Heart left ventricle (tissue), 16 donors: ENCODE measurements around the gene CDH13. TPM values are rescaled to one million over a fixed set of nuclear protein-coding genes. Genes with fewer than 3 reads are reported as not detected.

Experiments used
- ATAC-seq, 4 donors: fragments of 200-7000 bp; cut with Tn5 transposase; one replicate each; pipeline ENCODE4 v1.9.1; 2020 to 2022; ENCODE audit warnings: moderate library complexity in 4 of 4, mild to moderate bottlenecking in 3 of 4, moderate number of reproducible peaks in 1 of 4
- DNase-seq, 5 donors: peaks; one replicate each; pipeline ENCODE4 v3.0.0-alpha.2; 2020
- H3K27ac ChIP-seq, 12 donors: fragments of 200-600 bp; sonication (generic) in 4 of 12; one replicate each; pipeline versions ENCODE4 v1.5.0 to v1.8.0; 2016 to 2022; ENCODE audit warnings: mild to moderate bottlenecking in 2 of 12
- H3K27me3 ChIP-seq, 9 donors: fragments of 200-600 bp; sonication (generic) in 2 of 9; one replicate each; pipeline versions ENCODE4 v1.5.1 to v1.8.0; 2016 to 2022; ENCODE audit warnings: mild to moderate bottlenecking in 3 of 9
- H3K36me3 ChIP-seq, 9 donors: fragments of 200-600 bp; sonication (generic) in 2 of 9; one replicate each; pipeline versions ENCODE4 v1.5.0 to v1.8.0; 2018 to 2022; ENCODE audit warnings: mild to moderate bottlenecking in 2 of 9
- H3K4me1 ChIP-seq, 12 donors: fragments of 200-600 bp; sonication (generic) in 4 of 12; one replicate each; pipeline versions ENCODE4 v1.5.0 to v1.8.0; 2016 to 2022; ENCODE audit warnings: mild to moderate bottlenecking in 3 of 12
- H3K4me3 ChIP-seq, 12 donors: fragments of 200-600 bp; sonication (generic) in 4 of 12; one replicate each; pipeline versions ENCODE4 v1.5.0 to v1.8.0; 2017 to 2022; ENCODE audit warnings: mild to moderate bottlenecking in 9 of 12, moderate library complexity in 4 of 12
- H3K9me3 ChIP-seq, 12 donors: fragments of 200-600 bp; sonication (generic) in 4 of 12; one replicate each; pipeline versions ENCODE4 v1.5.0 to v1.8.0; 2016 to 2022; ENCODE audit warnings: mild to moderate bottlenecking in 1 of 12
- POLR2A ChIP-seq, 2 donors: fragments of 450-650 bp; IDR thresholded peaks; one replicate each; pipeline ENCODE4 v1.6.1; 2017; ENCODE audit warnings: antibody characterized with exemption in 2 of 2, mild to moderate bottlenecking in 2 of 2, moderate library complexity in 2 of 2
- WGBS, 4 donors: extraction: QIAGEN DNeasy Blood & Tissue Kit in 2 of 4; methylation state at CpG; one replicate each; pipeline versions ENCODE4 v1.1.5 to v1.1.7; 2013 to 2018; 5-methylcytosine and 5-hydroxymethylcytosine counted together
- intact Hi-C, 10 donors: fragments of 100-400 bp; cut with DNase I; formaldehyde crosslinking; loops; one replicate each; pipeline versions ENCODE4 v1.11.1 to v1.14.2; 2022
- polyA plus RNA-seq, 2 donors: library from polyadenylated mRNA; stranded (reverse); fragments of 200-250 nt; gene quantifications; one replicate each; pipeline ENCODE4 v1.2.3, GENCODE V29; 2013
- total RNA-seq, 9 donors: library from RNA; depleted of rRNA in 2 of 9; stranded (reverse); fragments of >200 nt in 2 of 9; fragmentation: NEBNext Ultra II Directional in 3 of 9; extraction: Animal tissue kit (Norgen Biotek cat#: 25700) in 3 of 9; gene quantifications; one replicate each; pipeline versions ENCODE4 v1.1.0 to v1.2.4, GENCODE V29; 2016 to 2023
- TF ChIP-seq, protein P1 (sequence below), 12 donors: fragments of 200-600 bp; sonication (generic) in 4 of 12; IDR thresholded peaks; one replicate each; pipeline versions ENCODE4 v1.5.0 to v1.8.0; 2018 to 2022; ENCODE audit warnings: antibody characterized with exemption in 12 of 12, mild to moderate bottlenecking in 5 of 12
- donor health status: ischemic (EF 13 %, LVEDD 7.1; RV severe dilation, severe dysfunction).
- donor health status: healthy with polysubstance abuse.
- donor health status: DM: no; HTN: yes; CAD: no.
- donor health status: DM: no; HTN: no; CAD: no.
- donor health status: ischemic (EF 25% LVEDD 6.9; RV normal size, moderate dysfunction).
- donor health status: ischemic (EF 25% LVEDD 5.7; RV mildly dilated, moderate dysfunction).
- donor health status: healthy.
- donor health status: DM: yes; HTN: yes; CAD: no.
- donor health status: ischemic (EF 35%, LVEDD 5.7; RV mildly dilated, moderate dysfunction).
- donor health status: nonischemic (EF 11% LVEDD 7.7; RV severe dilation, severe dysfunction).
- donor health status: DM: yes; HTN: yes; CAD: no.
- donor health status: PGD.
- donor health status: ischemic (EF 29% LVEDD 5.4; RV normal size, mild dysfunction).
- donor health status: nonischemic (EF 23%, LVEDD 6.1; RV moderate dilation, normal function).

CDH13 gene
- total and polyA plus RNA-seq, 11 donors, result 15.0 to 172 (median 137) TPM

DNA sequence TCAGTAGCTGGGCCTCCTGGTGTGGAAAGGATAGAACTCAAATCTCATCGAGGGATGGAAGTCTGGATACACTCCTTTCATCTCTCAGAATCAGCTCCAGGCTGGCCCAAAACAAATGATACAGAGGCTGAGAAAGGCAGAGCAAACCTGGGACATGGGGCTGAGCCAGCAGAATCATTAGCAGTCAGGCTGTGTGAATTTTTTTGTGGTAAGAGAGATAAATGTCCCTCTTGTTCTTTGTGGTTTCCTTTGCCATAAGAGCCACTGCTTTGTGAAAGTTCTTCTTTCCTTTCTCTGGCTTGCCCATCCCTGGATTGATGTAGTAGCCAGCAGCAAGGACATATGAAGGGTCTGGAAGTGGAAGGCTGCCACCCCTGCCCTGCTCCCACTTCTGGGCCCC lies 146.2 kb downstream of the CDH13 start:
- no peak for ATAC-seq
- no peak overlapping the region for H3K4me3 ChIP-seq
- no peak for DNase-seq
- TF ChIP-seq, protein P1, sequence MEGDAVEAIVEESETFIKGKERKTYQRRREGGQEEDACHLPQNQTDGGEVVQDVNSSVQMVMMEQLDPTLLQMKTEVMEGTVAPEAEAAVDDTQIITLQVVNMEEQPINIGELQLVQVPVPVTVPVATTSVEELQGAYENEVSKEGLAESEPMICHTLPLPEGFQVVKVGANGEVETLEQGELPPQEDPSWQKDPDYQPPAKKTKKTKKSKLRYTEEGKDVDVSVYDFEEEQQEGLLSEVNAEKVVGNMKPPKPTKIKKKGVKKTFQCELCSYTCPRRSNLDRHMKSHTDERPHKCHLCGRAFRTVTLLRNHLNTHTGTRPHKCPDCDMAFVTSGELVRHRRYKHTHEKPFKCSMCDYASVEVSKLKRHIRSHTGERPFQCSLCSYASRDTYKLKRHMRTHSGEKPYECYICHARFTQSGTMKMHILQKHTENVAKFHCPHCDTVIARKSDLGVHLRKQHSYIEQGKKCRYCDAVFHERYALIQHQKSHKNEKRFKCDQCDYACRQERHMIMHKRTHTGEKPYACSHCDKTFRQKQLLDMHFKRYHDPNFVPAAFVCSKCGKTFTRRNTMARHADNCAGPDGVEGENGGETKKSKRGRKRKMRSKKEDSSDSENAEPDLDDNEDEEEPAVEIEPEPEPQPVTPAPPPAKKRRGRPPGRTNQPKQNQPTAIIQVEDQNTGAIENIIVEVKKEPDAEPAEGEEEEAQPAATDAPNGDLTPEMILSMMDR (IDR thresholded peaks at IDR 0.05), result no peak
- no peak for TF ChIP-seq POLR2A (IDR thresholded peaks at IDR 0.05)
- peaks cover 0 to 43% (median 20%) of the 10 kb centered on the region in 12 donors for H3K4me1 ChIP-seq
- 19 to 35% (median 32%) methylated on average over 1 of the region's 1 CpG for WGBS, 4 donors
- intact Hi-C loops, result no loop called here
- H3K9me3 ChIP-seq, result no peaks in the 10 kb centered on the region
- H3K27me3 ChIP-seq, result no peaks in the 10 kb centered on the region
- H3K36me3 ChIP-seq, result no peaks in the 10 kb centered on the region
- no peak overlapping the region for H3K27ac ChIP-seq

DNA sequence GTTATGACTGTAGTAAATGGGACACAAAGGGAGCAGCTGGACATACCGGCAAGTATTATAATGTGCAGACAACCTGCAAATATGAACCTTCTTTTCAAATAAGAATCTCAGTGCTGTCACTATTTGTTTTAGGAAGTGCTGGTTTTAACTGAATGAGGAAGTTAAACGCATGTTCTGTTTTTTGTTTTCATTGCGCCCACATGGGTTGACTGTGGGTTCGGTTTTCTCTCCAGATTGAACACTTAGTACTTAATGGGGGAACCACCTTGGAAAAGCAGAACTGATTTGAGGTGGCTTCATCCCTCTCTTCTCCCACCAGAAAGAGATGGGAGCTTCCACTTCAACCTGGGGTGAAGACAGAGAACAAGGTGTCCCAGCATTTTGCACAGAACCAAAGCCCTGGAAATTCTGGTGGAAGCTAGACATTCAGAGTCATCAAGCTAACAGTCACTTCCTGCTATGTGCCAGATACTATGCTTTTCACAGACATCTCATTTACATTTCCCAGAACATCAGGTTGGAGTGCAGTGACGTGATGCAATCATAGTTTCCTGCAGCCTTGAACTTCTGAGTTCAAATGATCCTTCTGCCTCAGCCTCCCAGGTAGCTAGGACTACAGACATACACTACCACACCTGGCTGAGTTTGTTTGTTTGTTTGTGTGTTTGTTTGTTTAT lies 149.8 kb downstream of the CDH13 start:
- Histone ChIP-seq H3K36me3 (no peaks in the 10 kb centered on the region), H3K9me3 (no peaks in the 10 kb centered on the region), H3K27ac (no peak overlapping the region), H3K4me3 (no peak overlapping the region), H3K4me1 (peaks cover 0 to 35% (median 18%) of the 10 kb centered on the region in 12 donors), H3K27me3 (no peaks in the 10 kb centered on the region)
- WGBS, 4 donors, result 81 to 85% (median 83%) methylated on average over 5 of the region's 5 CpGs
- TF ChIP-seq, protein P1 (IDR thresholded peaks at IDR 0.05), result no peak
- TF ChIP-seq POLR2A (IDR thresholded peaks at IDR 0.05), result no peak
- intact Hi-C loops, result no loop called here
- DNase-seq (no peak), ATAC-seq (no peak)

DNA sequence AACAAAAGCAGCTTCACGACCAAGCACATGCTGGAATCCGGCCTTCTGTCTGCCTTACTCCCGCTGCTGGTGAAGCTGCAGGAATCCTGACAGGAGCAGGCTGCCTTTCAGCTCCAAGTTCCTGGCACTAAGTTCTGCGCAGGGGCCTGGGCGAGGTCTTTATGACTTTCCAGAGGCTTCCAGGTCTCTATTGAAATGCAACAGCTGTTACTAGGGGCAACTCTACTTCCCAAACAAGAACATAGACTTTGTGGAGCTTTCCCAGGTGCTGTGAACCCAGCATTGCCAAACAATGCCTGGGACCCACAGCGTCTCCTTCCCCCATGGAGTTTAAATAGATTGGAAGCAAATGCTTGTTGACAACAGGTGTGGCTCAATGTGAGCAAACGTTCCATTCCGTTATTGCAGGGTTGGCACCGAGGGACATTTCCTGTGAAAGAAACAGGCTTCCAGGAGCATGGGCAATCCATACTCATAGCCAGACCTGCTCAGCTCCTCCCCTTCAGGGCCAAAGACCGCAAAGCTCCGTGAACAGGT lies 156.0 kb downstream of the CDH13 start:
- H3K27me3 ChIP-seq, result no peaks in the 10 kb centered on the region
- TF ChIP-seq POLR2A (IDR thresholded peaks at IDR 0.05), result no peak
- TF ChIP-seq, protein P1 (IDR thresholded peaks at IDR 0.05), result no peak
- peak in 4 of 5 donors; percentile 15 to 43 (median 32) for DNase-seq
- peak overlapping the region in 10 of 12 donors; percentile 3 to 54 (median 37) for H3K27ac ChIP-seq
- H3K4me1 ChIP-seq, result peaks cover 0 to 37% (median 27%) of the 10 kb centered on the region in 12 donors
- no peaks in the 10 kb centered on the region for H3K9me3 ChIP-seq
- peak; percentile 55 to 77 (median 72) for ATAC-seq
- H3K36me3 ChIP-seq, result no peaks in the 10 kb centered on the region
- no peak overlapping the region for H3K4me3 ChIP-seq
- intact Hi-C loops, result no loop called here
- WGBS, 4 donors, result 27 to 31% (median 28%) methylated on average over 11 of the region's 11 CpGs

DNA sequence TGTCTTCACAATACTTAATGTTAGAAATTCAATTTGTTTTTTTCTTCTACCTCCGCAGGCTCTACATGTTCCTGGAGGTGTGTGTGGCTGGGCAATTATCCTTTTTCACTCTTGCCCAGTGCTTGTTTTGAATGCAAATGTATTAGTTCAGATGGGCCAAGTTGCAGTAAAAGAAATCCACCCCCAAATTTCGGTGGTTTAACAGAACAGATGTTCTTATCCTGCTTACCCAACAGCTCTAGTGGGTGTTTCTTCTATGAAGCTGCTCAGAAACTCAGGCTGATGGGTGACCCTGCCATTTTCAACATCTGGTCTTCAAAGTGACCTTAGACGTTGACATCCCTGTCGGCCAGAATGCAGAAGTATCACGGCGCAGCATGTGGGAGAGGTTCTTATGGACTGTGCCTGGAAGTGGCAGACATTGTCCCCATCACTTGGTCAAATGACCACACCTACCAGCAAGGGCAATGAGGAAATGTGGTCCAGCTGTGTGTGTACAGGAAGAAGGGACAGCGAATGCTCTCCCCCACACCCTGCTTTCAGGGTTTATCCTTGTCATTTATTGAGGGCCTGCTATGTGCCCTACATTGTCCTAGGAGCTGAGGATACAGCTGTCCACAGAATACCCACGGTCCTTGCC lies 157.3 kb downstream of the CDH13 start:
- Histone ChIP-seq H3K27ac (no peak overlapping the region), H3K9me3 (no peaks in the 10 kb centered on the region), H3K36me3 (peaks cover 0 to 1% (median 0%) of the 10 kb centered on the region in 9 donors), H3K27me3 (no peaks in the 10 kb centered on the region), H3K4me3 (no peak overlapping the region), H3K4me1 (peaks cover 0 to 42% (median 27%) of the 10 kb centered on the region in 12 donors)
- TF ChIP-seq POLR2A (IDR thresholded peaks at IDR 0.05), result no peak
- TF ChIP-seq, protein P1 (IDR thresholded peaks at IDR 0.05), result no peak
- intact Hi-C loops, result no loop called here
- ATAC-seq, result no peak
- DNase-seq, result no peak
- WGBS, 4 donors, result 67 to 77% (median 74%) methylated on average over 8 of the region's 8 CpGs
